Measurements from ENCODE around the gene CAMTA1.

DNA sequence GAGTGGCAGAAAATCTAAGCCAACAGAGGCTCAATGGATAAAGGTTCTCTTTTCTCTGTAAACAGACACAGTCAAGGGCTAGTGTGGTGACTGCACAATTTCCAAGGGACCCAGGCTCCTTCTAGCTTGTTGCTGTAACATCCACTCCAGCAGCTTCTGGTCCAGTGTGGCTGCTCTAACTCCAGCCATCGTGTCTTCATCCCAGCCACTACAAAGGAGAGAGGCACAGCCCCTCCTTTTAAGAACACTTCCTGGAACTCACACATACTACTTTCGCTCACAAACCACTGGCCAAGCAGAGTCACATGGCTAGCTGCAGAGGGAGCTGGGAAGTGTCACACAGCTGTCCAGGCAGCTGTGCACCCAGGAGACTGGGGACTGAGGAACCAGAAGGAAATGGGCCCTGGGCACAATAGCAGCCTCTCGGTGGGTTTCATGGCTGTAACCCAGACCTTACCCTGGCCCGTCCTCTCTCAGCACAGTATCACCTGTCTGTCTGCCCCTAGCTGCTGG is 797.3 kb downstream of the CAMTA1 start:
- TF ChIP-seq FOXK2 (IDR thresholded peaks at IDR 0.05) (no peak), LEF1 (IDR thresholded peaks at IDR 0.05; ENCODE audit: borderline replicate concordance) (no peak), BHLHE40 (IDR thresholded peaks at IDR 0.05; ENCODE audit: borderline replicate concordance) (no peak), HDGF (IDR thresholded peaks at IDR 0.05; ENCODE audit: borderline replicate concordance) (no peak), FOXM1 (IDR thresholded peaks at IDR 0.05; ENCODE audit: borderline replicate concordance) (no peak), CTBP1 (IDR thresholded peaks at IDR 0.05; ENCODE audit: borderline replicate concordance) (no peak), TARDBP (IDR thresholded peaks at IDR 0.05) (no peak)
